ENCODE measurements around the gene CADM1. TPM values are rescaled to one million over a fixed set of nuclear protein-coding genes. Genes with fewer than 3 reads are reported as not detected.

CADM1 gene
- total and polyA plus RNA-seq, 2 donors (not counting 3 experiments of a cell fraction or from before 2014, with no cell fraction given) = 0.52 to 2.6 TPM

- FAIRE-seq = no peak
- CTCF ChIA-PET = no interaction called here
- dilution Hi-C loops (cut with MboI; ENCODE audit: extremely low pct_ligation_motif_present, low sequenced_read_pairs) = no loop called here
Observed at GRCh38 chr11:115132436-115133228, 371.6 kb downstream of the CADM1 start.

More at GRCh38 chr11:115132436-115133228, 371.6 kb downstream of the CADM1 start:
- Histone ChIP-seq H3K27ac (ENCODE audit: insufficient read depth, low read depth, low read length) (no peak overlapping the region), H3K79me2 (ENCODE audit: control insufficient read depth, insufficient read depth, low read length) (no peaks in the 10 kb centered on the region), H3K4me1 (ENCODE audit: control insufficient read depth, extremely low read depth, insufficient read depth, low read length) (no peaks in the 10 kb centered on the region), H3K9ac (replicated peaks; ENCODE audit: extremely low read depth, insufficient read depth, low read length) (no peak overlapping the region), H3K36me3 (ENCODE audit: control insufficient read depth in 2 of 2, extremely low read depth in 1 of 2, insufficient read depth in 2 of 2, low read length in 2 of 2) (no peaks in the 10 kb centered on the region), H3K9me1 (replicated peaks; ENCODE audit: control insufficient read depth, extremely low read depth, insufficient read depth, low read length) (no peaks in the 10 kb centered on the region), H4K20me1 (replicated peaks; ENCODE audit: control insufficient read depth, extremely low read depth, insufficient read depth, low read length) (no peaks in the 10 kb centered on the region), H3K9me3 (replicated peaks; ENCODE audit: control insufficient read depth, insufficient read depth, low read length) (no peaks in the 10 kb centered on the region), H3K4me2 (ENCODE audit: insufficient read depth, low read length) (no peak overlapping the region), H3K4me3 (replicated peaks in 1 of 3; ENCODE audit: insufficient read depth in 1 of 3, low read depth in 1 of 3, low read length in 3 of 3) (no peak overlapping the region), H3K27me3 (ENCODE audit: control insufficient read depth in 2 of 2, insufficient read depth in 2 of 2, low read length in 2 of 2) (no peaks in the 10 kb centered on the region), H2AFZ (ENCODE audit: low read depth, low read length) (no peak overlapping the region)
- no peak for DNase-seq (ENCODE audit: low read depth, low spot score)
- intact Hi-C loops (cut with micrococcal nuclease) = no loop called here
- no TSS peak for BruUV-seq (replicated peaks)
- TF ChIP-seq MYC (IDR thresholded peaks at IDR 0.05; ENCODE audit: low read depth, low read length) (no peak), POLR2AphosphoS5 (IDR thresholded peaks at IDR 0.05; ENCODE audit: insufficient read depth, low read depth, low read length) (no peak), POLR2A (IDR thresholded peaks at IDR 0.05; ENCODE audit: low read depth, low read length) (no peak), CTCF (IDR thresholded peaks at IDR 0.05; ENCODE audit: extremely low read depth in 1 of 2, insufficient read depth in 1 of 2, low read depth in 1 of 2, low read length in 2 of 2) (no peak), EZH2 (IDR thresholded peaks at IDR 0.05; ENCODE audit: borderline replicate concordance, low read depth, low read length, severe bottlenecking) (no peak)
- POLR2A ChIA-PET = no interaction called here
